ENCODE measurements around the gene BTK.

DNA sequence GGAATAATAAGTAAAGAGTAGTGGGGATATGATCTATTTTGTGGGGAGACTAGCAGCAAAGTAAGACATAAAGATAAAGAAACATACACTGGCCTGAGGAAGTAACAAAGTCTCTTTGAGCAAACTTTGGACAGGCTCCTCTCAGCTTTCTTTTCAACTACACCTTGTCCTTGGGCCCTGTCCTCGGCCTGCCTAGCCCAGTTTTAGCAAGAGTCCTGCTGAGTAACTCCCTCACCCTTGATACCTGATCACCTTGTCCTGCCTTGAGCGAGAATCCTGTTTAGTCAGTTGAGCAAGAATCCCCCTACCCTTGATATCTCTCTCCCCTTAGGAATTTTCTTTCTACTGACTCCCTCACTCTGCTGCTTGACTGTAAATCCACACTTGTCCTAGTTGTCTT is 33.5 kb upstream of the BTK start:
- TF ChIP-seq, protein P1, sequence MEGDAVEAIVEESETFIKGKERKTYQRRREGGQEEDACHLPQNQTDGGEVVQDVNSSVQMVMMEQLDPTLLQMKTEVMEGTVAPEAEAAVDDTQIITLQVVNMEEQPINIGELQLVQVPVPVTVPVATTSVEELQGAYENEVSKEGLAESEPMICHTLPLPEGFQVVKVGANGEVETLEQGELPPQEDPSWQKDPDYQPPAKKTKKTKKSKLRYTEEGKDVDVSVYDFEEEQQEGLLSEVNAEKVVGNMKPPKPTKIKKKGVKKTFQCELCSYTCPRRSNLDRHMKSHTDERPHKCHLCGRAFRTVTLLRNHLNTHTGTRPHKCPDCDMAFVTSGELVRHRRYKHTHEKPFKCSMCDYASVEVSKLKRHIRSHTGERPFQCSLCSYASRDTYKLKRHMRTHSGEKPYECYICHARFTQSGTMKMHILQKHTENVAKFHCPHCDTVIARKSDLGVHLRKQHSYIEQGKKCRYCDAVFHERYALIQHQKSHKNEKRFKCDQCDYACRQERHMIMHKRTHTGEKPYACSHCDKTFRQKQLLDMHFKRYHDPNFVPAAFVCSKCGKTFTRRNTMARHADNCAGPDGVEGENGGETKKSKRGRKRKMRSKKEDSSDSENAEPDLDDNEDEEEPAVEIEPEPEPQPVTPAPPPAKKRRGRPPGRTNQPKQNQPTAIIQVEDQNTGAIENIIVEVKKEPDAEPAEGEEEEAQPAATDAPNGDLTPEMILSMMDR (IDR thresholded peaks at IDR 0.05 in 4 of 5, conservative IDR thresholded peaks at IDR 0.05 in 1 of 5), result no peak
- no peak for TF ChIP-seq POLR2A (IDR thresholded peaks at IDR 0.05)

Data from gastrocnemius medialis (tissue), 4 donors.